Measurements from ENCODE around the gene POU3F1. TPM values are rescaled to one million over a fixed set of nuclear protein-coding genes. Genes with fewer than 3 reads are reported as not detected.

Gene POU3F1
- total RNA-seq, 4 donors from 2014 or later: not detected

DNA sequence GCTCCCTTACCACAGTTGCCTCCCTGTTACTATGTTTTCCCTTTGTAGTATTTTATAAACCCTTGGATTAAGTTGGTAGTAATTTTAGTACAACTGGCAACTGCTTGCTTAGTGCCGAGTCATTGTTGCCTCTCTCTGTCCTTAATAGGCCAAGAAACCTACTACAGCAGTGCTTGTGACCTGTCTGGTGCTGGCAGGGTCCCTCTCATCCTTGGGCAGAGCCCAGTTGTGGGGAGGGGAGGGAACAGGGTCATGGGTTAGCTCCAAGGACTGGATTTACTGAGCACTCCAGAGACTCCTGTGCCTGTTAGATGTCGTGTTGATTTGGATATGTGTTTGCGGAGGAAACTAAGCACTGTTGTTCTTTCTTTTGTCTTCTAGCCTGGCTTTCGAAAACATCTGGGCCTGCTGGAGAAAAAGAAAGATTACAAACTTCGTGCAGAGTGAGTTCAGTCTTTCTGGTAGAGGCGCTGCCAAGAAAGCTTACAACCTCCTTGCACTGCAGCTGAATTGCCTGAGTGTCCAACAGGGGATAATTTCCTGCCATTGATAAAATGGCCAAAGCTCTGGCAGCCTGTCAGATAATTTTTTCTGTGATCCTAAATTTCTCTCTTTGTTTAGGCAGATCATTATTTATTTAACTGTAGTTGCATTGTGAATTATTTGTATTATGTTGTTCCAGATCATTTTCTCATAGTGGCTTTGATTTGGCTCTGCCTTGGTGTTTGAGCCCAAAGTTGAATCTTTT lies 30.4 kb downstream of the POU3F1 start:
- peaks cover 0 to 15% of the 10 kb centered on the region in 2 donors for H3K4me1 ChIP-seq
- H3K36me3 ChIP-seq: peaks cover 27 to 35% of the 10 kb centered on the region in 2 donors
- no peaks in the 10 kb centered on the region for H3K27me3 ChIP-seq
- WGBS, 2 donors: 61 to 67% methylated on average over 6 of the region's 6 CpGs
- no peak for DNase-seq
- H3K4me3 ChIP-seq (replicated peaks in 1 of 3): no peak overlapping the region
- H3K27ac ChIP-seq: no peak overlapping the region
- H3K9me3 ChIP-seq: no peaks in the 10 kb centered on the region
- intact Hi-C loops (cut with DNase I): no loop called here
- no peak for TF ChIP-seq POLR2A (IDR thresholded peaks at IDR 0.05)
- TF ChIP-seq, protein P1, sequence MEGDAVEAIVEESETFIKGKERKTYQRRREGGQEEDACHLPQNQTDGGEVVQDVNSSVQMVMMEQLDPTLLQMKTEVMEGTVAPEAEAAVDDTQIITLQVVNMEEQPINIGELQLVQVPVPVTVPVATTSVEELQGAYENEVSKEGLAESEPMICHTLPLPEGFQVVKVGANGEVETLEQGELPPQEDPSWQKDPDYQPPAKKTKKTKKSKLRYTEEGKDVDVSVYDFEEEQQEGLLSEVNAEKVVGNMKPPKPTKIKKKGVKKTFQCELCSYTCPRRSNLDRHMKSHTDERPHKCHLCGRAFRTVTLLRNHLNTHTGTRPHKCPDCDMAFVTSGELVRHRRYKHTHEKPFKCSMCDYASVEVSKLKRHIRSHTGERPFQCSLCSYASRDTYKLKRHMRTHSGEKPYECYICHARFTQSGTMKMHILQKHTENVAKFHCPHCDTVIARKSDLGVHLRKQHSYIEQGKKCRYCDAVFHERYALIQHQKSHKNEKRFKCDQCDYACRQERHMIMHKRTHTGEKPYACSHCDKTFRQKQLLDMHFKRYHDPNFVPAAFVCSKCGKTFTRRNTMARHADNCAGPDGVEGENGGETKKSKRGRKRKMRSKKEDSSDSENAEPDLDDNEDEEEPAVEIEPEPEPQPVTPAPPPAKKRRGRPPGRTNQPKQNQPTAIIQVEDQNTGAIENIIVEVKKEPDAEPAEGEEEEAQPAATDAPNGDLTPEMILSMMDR (IDR thresholded peaks at IDR 0.05): no peak

GRCh38 chr1:38014724-38015424 lies 31.7 kb downstream of the POU3F1 start:
- H3K27me3 ChIP-seq: no peaks in the 10 kb centered on the region
- H3K36me3 ChIP-seq: peaks cover 15 to 23% of the 10 kb centered on the region in 2 donors
- WGBS, 2 donors: 85% methylated on average over 11 of the region's 11 CpGs
- TF ChIP-seq, protein P1 (IDR thresholded peaks at IDR 0.05): no peak
- no peak for TF ChIP-seq POLR2A (IDR thresholded peaks at IDR 0.05)
- H3K4me3 ChIP-seq (replicated peaks in 1 of 3): no peak overlapping the region
- H3K9me3 ChIP-seq: no peaks in the 10 kb centered on the region
- intact Hi-C loops (cut with DNase I): no loop called here
- no peak for DNase-seq
- H3K4me1 ChIP-seq: peaks cover 0 to 15% of the 10 kb centered on the region in 2 donors
- H3K27ac ChIP-seq: no peak overlapping the region

DNA sequence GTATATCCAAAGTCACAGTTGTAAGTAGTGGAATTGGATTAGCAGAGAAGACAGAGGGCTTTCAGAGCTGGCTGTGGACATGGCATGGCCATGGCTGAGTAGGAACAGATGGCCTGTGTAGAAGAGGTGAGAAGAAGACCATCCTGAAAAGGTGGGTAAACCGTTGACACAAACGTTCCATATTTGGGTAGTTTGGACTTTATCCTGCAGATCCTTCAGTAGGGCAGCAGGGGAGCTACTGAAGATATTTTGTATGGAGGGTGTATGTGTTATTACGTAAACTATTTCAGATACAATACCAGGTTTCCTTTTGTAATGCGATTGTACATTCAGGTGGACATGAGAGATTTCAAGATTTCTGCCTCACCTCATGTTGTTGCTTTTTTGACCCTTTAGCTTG lies 32.4 kb downstream of the POU3F1 start:
- 61 to 79% methylated on average over 4 of the region's 4 CpGs for WGBS, 2 donors
- Histone ChIP-seq H3K36me3 (peaks cover 9 to 18% of the 10 kb centered on the region in 2 donors), H3K27me3 (no peaks in the 10 kb centered on the region), H3K27ac (no peak overlapping the region), H3K4me1 (peaks cover 0 to 15% of the 10 kb centered on the region in 2 donors), H3K9me3 (no peaks in the 10 kb centered on the region), H3K4me3 (replicated peaks in 1 of 3) (no peak overlapping the region)
- no peak for DNase-seq
- TF ChIP-seq, protein P1 (IDR thresholded peaks at IDR 0.05): no peak
- TF ChIP-seq POLR2A (IDR thresholded peaks at IDR 0.05): no peak
- intact Hi-C loops (cut with DNase I): no loop called here

DNA sequence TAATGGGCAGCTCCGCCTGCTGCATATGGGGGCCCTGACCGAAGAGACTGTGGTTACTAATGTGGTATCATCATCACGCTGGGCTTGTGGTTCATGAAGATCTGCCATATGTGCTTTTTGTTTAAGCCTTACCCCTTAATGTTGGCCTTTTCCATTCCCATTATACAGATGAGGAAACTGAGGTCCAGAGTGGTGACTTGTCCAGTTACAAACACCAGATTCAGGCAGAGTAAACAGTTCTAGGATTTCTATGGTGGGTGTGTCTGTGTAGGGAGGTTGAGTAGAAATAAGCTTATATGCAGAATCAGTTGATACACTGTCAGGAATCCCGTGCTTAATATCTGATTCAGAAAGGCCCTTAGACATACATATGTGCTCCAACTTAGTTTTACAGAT lies 33.4 kb downstream of the POU3F1 start:
- intact Hi-C loops (cut with DNase I): no loop called here
- Histone ChIP-seq H3K4me1 (peaks cover 0 to 15% of the 10 kb centered on the region in 2 donors), H3K4me3 (replicated peaks in 1 of 3) (peak overlapping the region; percentile 34 to 75 (median 46)), H3K27ac (peak overlapping the region in 2 of 3 donors; percentile 77 to 79), H3K36me3 (peaks cover 6 to 16% of the 10 kb centered on the region in 2 donors), H3K27me3 (no peaks in the 10 kb centered on the region), H3K9me3 (no peaks in the 10 kb centered on the region)
- TF ChIP-seq, protein P1 (IDR thresholded peaks at IDR 0.05): no peak
- DNase-seq: no peak
- WGBS, 2 donors: 16% methylated on average over 4 of the region's 4 CpGs

Data from thyroid gland (tissue), 4 donors.